K562 (cell line): Measurements from ENCODE around the gene CD19. TPM values are rescaled to one million over a fixed set of nuclear protein-coding genes. Genes with fewer than 3 reads are reported as not detected.

Experiments used
- ARID2 ChIP-seq: fragments of 450-650 bp; IDR thresholded peaks from 2 replicates; pipeline ENCODE4 v1.6.1; 2017; ENCODE audit warnings: antibody characterized with exemption, mild to moderate bottlenecking
- CBFB ChIP-seq: sonication (generic); formaldehyde crosslinking; IDR thresholded peaks from 2 replicates; pipeline ENCODE4 v1.4.0; 2020; ENCODE audit warnings: mild to moderate bottlenecking, missing genetic modification reagents
- HINFP ChIP-seq: fragments of 450-650 bp; conservative IDR thresholded peaks from 2 replicates; pipeline ENCODE4 v1.6.1; 2016; ENCODE audit warnings: missing genetic modification characterization, low read depth, mild to moderate bottlenecking, control low read depth, missing compliant biosample characterization
- HMGN3 ChIP-seq: IDR thresholded peaks from 2 replicates; pipeline ENCODE4 v1.6.1; 2011; ENCODE audit warnings: borderline replicate concordance, low read depth, mild to moderate bottlenecking, mixed read lengths, low read length; ENCODE audit not compliant: insufficient read length; ENCODE audit errors: extremely low read depth
- MAX ChIP-seq: sonication (generic); formaldehyde crosslinking; IDR thresholded peaks from 2 replicates; pipeline ENCODE4 v1.9.0; 2022; ENCODE audit warnings: mild to moderate bottlenecking, missing genetic modification reagents
- MBD1 ChIP-seq: fragments of 250-450 bp; sonication (Bioruptor Pico); IDR thresholded peaks from 2 replicates; pipeline ENCODE4 v1.8.0; 2022; ENCODE audit warnings: inconsistent platforms
- MCM2 ChIP-seq: fragments of 450-650 bp; IDR thresholded peaks from 2 replicates; pipeline ENCODE4 v1.6.1; 2017; ENCODE audit warnings: low read depth, mild to moderate bottlenecking
- NONO ChIP-seq, 2 experiments: fragments of 200-400 bp in 1 of 2; fragments of 450-650 bp in 1 of 2; formaldehyde crosslinking in 1 of 2; IDR thresholded peaks; 2 replicates each; pipeline ENCODE4 v1.6.1; 2017; ENCODE audit warnings: low read depth in 2 of 2, mild to moderate bottlenecking in 2 of 2, moderate library complexity in 2 of 2, low read length in 1 of 2
- SNIP1 ChIP-seq: fragments of 450-650 bp; IDR thresholded peaks from 2 replicates; pipeline ENCODE4 v1.7.1; 2017; ENCODE audit warnings: low read depth, mild to moderate bottlenecking
- SUPT5H ChIP-seq: fragments of 450-650 bp; IDR thresholded peaks from 2 replicates; pipeline ENCODE4 v1.6.1; 2016
- TBP ChIP-seq: optimal IDR thresholded peaks from 2 replicates; pipeline ENCODE3; 2011; ENCODE audit warnings: low read depth, low read length, improper control_type of control experiment
- TEAD2 ChIP-seq: fragments of 450-650 bp; IDR thresholded peaks from 2 replicates; pipeline ENCODE4 v1.6.1; 2016; ENCODE audit warnings: missing genetic modification characterization, control low read depth, missing compliant biosample characterization
- TFAM ChIP-seq: fragments of 250-450 bp; sonication (Bioruptor Pico); conservative IDR thresholded peaks from 2 replicates; pipeline ENCODE4 v1.5.0; 2021; ENCODE audit warnings: mild to moderate bottlenecking, moderate library complexity
- XRCC5 ChIP-seq: fragments of 200-400 bp; formaldehyde crosslinking; IDR thresholded peaks from 2 replicates; pipeline ENCODE4 v1.6.1; 2017; ENCODE audit warnings: low read depth, mild to moderate bottlenecking, low read length
- ZNF143 ChIP-seq: sonication (generic); formaldehyde crosslinking; IDR thresholded peaks from 2 replicates; pipeline ENCODE4 v1.9.0; 2022; ENCODE audit warnings: mild to moderate bottlenecking, missing genetic modification reagents
- ZNF644 ChIP-seq: fragments of 200-800 bp; sonication (Bioruptor generic); IDR thresholded peaks from 2 replicates; pipeline ENCODE4 v1.6.1; 2016; ENCODE audit warnings: low read depth, missing genetic modification characterization, missing compliant biosample characterization
- polyA plus RNA-seq, 8 experiments: library from polyadenylated mRNA; depleted of rRNA in 4 of 8; stranded (reverse) in 5 of 8; unstranded in 3 of 8; fragments of >200 nt; fragmentation: Nextera tagmentation in 2 of 8; fragmentation: Illumina TruSeq in 1 of 8; extraction: Ambion mirVana in 2 of 8; extraction: Trizol in 1 of 8; gene quantifications; 2 replicates each; pipeline versions ENCODE4 v1.2.1 to v1.2.3, GENCODE V29; 2011 to 2014; ENCODE audit warnings: inconsistent platforms in 1 of 8, missing spikeins in 1 of 8
- total RNA-seq, 7 experiments: library from RNA; depleted of rRNA in 6 of 7; stranded (reverse); fragments of >200 nt in 6 of 7; fragmentation: Illumina TruSeq in 2 of 7; extraction: Trizol in 2 of 7; gene quantifications; 2 replicates each; pipeline versions ENCODE4 v1.2.1 to v1.2.3, GENCODE V29; 2011 to 2021; ENCODE audit warnings: low replicate concordance in 1 of 7
- TF ChIP-seq, protein P1 (sequence below): fragments of 450-650 bp; formaldehyde crosslinking; IDR thresholded peaks from 2 replicates; pipeline ENCODE4 v1.4.0; 2020; ENCODE audit warnings: mild to moderate bottlenecking, mixed read lengths
- TF ChIP-seq, protein P2 (sequence below): fragments of 250-450 bp; sonication (Bioruptor Pico); IDR thresholded peaks from 2 replicates; pipeline ENCODE4 v1.8.0; 2022; ENCODE audit warnings: moderate library complexity, mild to moderate bottlenecking, inconsistent platforms
- TF ChIP-seq, protein P3 (sequence below): sonication (generic); formaldehyde crosslinking; IDR thresholded peaks from 2 replicates; pipeline ENCODE4 v1.8.1; 2023; ENCODE audit warnings: mild to moderate bottlenecking, missing genetic modification reagents

Gene CD19
- total and polyA plus RNA-seq, 9 of the 15 experiments (the other 6 are each of a cell fraction or from before 2014, with no cell fraction given) = 0.27 to 3.7 (median 2.0) TPM; not detected in 1

GRCh38 chr16:28925386-28926228, 6.2 kb upstream of the CD19 start (continued):
- TF ChIP-seq, protein P1, sequence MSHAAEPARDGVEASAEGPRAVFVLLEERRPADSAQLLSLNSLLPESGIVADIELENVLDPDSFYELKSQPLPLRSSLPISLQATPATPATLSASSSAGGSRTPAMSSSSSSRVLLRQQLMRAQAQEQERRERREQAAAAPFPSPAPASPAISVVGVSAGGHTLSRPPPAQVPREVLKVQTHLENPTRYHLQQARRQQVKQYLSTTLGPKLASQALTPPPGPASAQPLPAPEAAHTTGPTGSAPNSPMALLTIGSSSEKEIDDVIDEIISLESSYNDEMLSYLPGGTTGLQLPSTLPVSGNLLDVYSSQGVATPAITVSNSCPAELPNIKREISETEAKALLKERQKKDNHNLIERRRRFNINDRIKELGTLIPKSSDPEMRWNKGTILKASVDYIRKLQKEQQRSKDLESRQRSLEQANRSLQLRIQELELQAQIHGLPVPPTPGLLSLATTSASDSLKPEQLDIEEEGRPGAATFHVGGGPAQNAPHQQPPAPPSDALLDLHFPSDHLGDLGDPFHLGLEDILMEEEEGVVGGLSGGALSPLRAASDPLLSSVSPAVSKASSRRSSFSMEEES (CRISPR knock-in tag) = no peak
- TF ChIP-seq TBP = peak; percentile 65
- no peak for TF ChIP-seq HINFP (tag)
- no peak for TF ChIP-seq ARID2
- TF ChIP-seq MAX = no peak
- no peak for TF ChIP-seq MBD1
- peak; percentile 76 for TF ChIP-seq SUPT5H
- TF ChIP-seq SNIP1 = no peak
- no peak for TF ChIP-seq TEAD2 (tag)
- 0 out of 2 replicates have a peak, but pooled peaks have one; percentile 37 for TF ChIP-seq XRCC5
- peak; percentile 77 for TF ChIP-seq HMGN3
- no peak for TF ChIP-seq NONO (IDR thresholded peaks at IDR 0.05; ENCODE audit: low read depth in 2 of 2, low read length in 1 of 2)
- no peak; the same call in 1 of the 2 replicates for TF ChIP-seq ZNF644
- no peak for TF ChIP-seq MCM2
- TF ChIP-seq, protein P2, sequence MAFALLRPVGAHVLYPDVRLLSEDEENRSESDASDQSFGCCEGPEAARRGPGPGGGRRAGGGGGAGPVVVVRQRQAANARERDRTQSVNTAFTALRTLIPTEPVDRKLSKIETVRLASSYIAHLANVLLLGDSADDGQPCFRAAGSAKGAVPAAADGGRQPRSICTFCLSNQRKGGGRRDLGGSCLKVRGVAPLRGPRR = no peak
- TF ChIP-seq ZNF143 = no peak
- TF ChIP-seq, protein P3, sequence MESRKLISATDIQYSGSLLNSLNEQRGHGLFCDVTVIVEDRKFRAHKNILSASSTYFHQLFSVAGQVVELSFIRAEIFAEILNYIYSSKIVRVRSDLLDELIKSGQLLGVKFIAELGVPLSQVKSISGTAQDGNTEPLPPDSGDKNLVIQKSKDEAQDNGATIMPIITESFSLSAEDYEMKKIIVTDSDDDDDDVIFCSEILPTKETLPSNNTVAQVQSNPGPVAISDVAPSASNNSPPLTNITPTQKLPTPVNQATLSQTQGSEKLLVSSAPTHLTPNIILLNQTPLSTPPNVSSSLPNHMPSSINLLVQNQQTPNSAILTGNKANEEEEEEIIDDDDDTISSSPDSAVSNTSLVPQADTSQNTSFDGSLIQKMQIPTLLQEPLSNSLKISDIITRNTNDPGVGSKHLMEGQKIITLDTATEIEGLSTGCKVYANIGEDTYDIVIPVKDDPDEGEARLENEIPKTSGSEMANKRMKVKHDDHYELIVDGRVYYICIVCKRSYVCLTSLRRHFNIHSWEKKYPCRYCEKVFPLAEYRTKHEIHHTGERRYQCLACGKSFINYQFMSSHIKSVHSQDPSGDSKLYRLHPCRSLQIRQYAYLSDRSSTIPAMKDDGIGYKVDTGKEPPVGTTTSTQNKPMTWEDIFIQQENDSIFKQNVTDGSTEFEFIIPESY (CRISPR knock-in tag) = peak; percentile 17; the same call in 1 of the 2 replicates
- no peak for TF ChIP-seq CBFB (CRISPR knock-in tag)
- TF ChIP-seq TFAM (CRISPR knock-in tag) = no peak
